ENCODE data around the gene ZNF783.
A peak's percentile ranks its signal among the peaks of the same experiment; 100 is the strongest.
"Not testable (repeated sequence)": the region's sequence is repeated elsewhere in the genome, so short reads cannot be mapped to it uniquely, and the experiment has no call there.

ZNF783 gene

DNA sequence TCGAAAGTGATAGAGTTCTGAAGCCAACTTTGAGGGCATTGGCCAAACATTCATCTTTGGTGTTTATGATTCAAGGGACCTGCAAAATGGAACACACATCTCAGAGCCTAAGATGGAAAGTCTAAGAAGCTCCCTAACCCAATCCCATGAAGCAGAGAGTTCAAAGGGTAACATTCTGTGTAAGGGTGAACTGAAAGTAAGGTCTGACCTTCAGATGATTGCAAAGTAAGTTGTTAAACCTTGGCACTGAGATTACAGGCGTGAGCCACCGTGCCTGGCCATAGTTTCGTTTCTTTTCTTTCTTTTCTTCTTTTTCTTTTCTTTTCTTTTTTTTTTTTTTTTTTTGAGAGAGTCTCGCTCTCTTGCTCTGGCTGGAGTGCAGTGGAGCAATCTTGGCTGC is 20.3 kb upstream of the ZNF783 start:
- no peak for DNase-seq

DNA sequence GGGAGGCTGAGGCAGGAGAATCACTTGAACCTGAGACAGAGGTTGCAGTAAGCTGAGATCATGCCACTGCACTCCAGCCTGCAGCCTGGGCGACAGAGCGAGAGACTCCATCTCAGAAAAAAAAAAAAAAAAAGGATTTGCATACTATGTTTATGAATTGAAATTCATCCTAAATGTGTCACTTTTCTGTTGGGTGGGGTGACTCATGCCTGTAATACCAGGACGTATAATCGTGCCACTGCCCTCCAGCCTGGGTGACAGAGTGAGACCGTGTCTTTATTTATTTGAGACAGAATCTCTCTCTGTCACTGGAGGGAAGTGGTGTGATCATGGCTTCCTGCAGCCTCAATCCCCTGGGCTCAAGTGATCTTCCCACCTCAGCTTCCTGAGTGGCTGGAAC is 16.8 kb upstream of the ZNF783 start:
- no peak for DNase-seq

- no peak for DNase-seq
Observed at GRCh38 chr7:149245744-149246143, 16.3 kb upstream of the ZNF783 start.

GRCh38 chr7:149248777-149249176 is 13.2 kb upstream of the ZNF783 start:
- DNase-seq: no peak

GRCh38 chr7:149250151-149250550 is 11.8 kb upstream of the ZNF783 start:
- DNase-seq: not testable (repeated sequence)

DNA sequence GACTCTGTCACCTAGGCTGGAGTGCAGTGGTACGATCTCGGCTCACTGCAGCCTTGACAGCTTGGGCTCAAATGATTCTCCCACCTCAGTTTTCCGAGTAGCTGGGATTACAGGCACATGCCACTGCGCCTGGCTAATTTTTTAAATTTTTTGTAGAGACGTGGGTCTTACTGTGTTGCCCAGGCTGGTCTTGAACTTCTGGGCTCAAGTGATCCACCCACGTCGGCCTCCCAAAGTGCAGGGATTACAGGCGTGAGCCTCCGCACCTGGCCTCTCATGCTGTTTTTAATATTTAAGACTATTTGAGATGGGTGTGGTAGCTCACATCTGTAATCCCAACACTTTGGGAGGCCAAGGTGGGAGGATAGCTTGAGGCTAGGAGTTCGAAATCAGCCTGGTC is 10.5 kb upstream of the ZNF783 start:
- DNase-seq: not testable (repeated sequence)

DNA sequence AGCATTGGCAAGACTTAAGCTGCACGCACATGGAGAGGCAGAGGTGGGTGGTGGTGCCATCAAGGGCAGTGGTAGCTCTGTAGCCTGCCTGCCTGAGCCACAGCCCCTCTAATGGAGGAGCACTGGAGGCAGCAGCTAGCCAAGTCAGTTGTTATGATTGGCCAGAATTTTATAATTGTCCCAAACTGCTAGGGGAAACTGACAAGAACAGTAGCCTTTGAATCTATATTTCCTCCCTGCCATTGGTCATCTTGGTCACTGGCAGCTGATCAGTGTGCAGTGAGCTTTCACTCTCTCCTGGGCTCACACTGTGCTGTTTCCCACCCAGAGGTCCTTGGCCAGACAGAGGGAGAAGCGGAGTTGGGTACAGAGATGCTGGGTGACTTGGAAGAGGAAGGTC is 9.6 kb upstream of the ZNF783 start:
- no peak for DNase-seq

DNA sequence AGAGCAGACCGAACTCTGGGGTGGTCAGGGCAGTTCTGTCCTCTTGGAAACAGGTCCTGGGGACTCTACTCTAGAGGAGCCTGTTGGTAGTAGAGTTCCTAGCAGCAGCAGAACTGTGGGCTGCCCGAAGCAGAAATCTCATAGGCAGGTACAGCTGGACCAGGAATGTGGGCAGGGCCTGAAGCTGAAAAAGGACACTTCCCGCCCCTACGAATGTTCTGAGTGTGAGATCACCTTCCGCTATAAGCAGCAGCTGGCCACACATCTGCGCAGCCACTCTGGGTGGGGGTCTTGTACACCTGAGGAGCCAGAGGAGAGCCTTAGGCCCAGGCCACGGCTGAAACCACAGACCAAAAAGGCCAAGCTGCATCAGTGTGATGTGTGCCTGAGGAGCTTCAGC is 8.3 kb upstream of the ZNF783 start:
- no peak for DNase-seq

DNA sequence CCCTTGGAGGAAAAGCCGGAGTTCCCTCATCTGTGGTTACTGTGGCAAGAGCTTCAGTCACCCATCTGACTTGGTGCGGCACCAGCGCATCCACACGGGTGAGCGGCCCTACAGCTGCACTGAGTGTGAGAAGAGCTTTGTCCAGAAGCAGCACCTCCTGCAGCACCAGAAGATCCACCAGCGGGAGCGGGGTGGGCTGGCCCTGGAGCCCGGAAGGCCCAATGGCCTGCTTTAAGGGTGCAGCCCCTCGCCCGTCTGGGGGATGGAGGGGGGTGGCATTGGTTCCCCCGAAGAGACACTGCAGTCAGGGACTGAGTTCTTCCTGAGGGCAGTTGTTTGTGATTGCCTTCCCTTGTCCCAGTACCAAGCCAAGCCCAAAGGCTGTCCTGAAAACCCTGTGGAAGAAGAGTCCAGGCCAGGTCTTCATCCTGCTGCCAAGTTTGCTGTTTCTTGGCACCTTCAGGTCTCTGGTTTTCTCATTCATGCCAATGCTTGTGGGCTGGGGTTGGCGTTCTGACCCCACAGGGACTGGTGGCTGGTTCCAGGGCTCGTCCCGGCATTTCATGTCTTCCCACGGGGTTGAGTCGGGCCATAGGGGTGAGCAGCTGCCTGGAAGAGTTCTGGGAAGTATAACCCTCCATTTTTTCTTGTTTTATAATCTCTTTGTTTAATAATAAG is 7.7 kb upstream of the ZNF783 start:
- no peak for DNase-seq

- DNase-seq: no peak
Observed at GRCh38 chr7:149255174-149255573, 6.8 kb upstream of the ZNF783 start.

DNA sequence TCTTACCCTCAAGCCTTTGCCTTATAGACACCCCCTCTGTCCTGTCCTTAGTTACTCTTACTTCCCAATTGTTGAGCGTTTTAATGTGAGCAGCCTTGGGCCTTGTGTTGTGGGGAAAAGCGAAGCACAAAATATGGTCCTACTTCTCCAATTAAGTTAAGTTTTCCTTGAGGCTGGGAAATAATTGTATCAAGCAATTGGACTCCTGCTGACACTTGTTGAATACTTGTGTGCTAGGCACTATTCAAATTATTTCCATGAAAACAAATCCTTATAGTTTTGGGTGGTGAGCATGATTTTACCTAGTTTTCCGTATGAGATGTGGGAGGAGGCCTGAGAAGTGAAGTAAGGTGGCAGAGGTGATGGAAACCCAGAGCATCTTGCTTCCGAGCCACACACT is 5.4 kb upstream of the ZNF783 start:
- DNase-seq: no peak

GRCh38 chr7:149257146-149257545 is 4.8 kb upstream of the ZNF783 start:
- DNase-seq: no peak

- peak in 1 of 2 donors; percentile 14 for DNase-seq
Observed at GRCh38 chr7:149261316-149261828, 624 bp upstream of the ZNF783 start.

DNA sequence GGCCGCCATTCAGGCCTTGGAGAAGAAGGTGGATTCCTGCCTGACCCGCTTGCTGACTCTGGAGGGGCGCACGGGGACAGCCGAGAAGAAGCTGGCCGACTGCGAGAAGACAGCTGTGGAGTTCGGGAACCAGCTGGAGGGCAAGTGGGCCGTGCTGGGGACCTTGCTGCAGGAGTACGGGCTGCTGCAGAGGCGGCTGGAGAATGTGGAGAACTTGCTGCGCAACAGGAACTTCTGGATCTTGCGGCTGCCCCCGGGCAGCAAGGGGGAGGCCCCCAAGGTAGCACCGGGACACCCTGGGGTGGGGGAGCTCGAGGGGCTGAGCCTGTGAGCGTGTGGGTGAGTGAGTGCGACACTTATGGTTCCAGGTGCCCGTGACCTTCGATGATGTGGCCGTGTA is 4.5 kb downstream of the ZNF783 start:
- no peak for DNase-seq

DNA sequence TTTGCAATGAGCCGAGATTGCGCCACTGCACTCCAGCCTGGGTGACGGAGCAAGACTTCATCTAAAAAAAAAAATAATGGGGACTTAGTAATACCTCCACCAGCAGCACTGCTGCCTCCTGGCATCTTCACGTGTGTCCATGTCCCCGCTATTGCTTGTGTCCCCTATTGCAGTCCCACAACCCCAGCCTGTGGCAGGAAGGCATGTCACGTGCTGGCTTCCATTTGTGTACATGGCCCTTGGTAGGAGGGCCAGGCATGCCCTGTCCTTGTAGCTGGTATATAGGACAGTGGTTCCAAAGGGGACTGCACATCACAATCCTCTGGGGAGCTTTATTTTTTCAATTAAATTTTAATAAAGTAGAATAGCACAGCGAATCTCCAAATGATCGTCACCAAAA is 5.7 kb downstream of the ZNF783 start:
- no peak for DNase-seq

- not testable (repeated sequence) for DNase-seq
Observed at GRCh38 chr7:149274424-149274823, 12.4 kb downstream of the ZNF783 start.

GRCh38 chr7:149277871-149278270 is 15.9 kb downstream of the ZNF783 start:
- DNase-seq: no peak

- no peak for DNase-seq
Observed at GRCh38 chr7:149278396-149278795, 16.4 kb downstream of the ZNF783 start.

- DNase-seq: no peak
Observed at GRCh38 chr7:149279111-149279743, 17.2 kb downstream of the ZNF783 start.

DNA sequence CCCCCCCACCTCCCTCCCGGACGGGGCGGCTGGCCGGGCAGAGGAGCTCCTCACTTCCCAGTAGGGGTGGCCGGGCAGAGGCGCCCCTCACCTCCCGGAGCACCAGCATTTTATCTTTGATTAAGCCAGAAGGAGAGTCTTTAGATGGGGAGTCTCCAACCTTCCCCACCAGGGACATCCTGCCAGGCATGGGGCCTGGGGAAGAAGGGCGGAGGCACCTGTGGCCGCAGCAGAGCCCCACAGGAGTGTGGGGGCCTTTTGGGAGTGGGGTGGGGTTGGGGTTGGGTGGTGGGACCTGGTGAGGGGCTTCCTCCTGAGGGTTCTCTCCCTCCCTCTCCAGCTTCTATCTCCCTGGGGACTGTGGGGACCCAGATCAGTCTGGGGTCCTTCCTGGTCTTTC is 18.2 kb downstream of the ZNF783 start:
- DNase-seq: no peak

- no peak for DNase-seq
Observed at GRCh38 chr7:149280661-149281507, 18.9 kb downstream of the ZNF783 start.

DNA sequence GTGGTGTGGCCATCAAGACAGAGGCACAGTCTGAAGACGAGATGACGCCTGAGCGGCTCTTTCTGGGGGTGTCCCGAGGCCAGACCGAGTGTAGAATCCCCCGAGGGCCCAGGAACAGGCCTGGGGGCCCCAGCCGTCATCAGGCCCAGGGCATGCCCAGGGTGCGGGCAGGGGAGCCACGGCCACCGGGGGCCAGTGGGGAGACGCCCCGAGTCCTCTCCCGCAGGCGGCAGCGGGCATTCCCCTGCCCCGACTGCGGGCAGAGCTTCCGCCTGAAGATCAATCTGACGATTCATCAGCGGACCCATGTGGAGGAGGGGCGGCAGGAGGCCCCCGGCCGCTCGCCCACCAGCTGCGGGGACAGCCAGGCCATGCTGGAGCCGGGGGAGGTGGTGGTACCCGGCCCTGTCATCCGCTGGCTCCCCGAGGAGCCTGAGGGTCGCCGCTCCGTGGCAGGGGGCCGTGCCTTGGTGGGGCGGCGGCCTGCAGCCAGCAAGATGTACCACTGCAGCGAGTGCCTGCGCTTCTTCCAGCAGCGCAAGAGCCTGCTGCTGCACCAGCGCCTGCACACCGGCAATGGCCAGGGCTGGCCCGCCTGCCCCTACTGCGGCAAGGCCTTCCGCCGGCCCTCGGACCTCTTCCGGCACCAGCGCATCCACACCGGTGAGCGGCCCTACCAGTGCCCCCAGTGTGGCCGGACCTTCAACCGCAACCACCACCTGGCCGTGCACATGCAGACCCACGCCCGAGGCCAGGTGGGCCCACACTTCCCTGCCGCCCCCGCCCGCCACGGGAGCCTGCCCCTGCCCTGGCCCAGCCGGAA is 19.7 kb downstream of the ZNF783 start:
- DNase-seq: no peak

- DNase-seq: no peak
Observed at GRCh38 chr7:149282331-149282655, 20.3 kb downstream of the ZNF783 start.
